H9 (cell line): ENCODE data around the gene C17orf58. TPM values are rescaled to one million over a fixed set of nuclear protein-coding genes. Genes with fewer than 3 reads are reported as not detected.

Experiments
- DNase-seq: peaks from one replicate; pipeline ENCODE4 v3.0.0-alpha.2; 2017
- H2AFZ ChIP-seq: one replicate; pipeline ENCODE4 v1.6.1; 2013; ENCODE audit warnings: mild to moderate bottlenecking, low read length, control low read depth, moderate library complexity
- H2AK5ac ChIP-seq: 2 replicates; pipeline ENCODE4 v1.6.1; 2013; ENCODE audit warnings: low read length, control low read depth, mixed read lengths; ENCODE audit not compliant: insufficient read length
- H2BK120ac ChIP-seq: one replicate; pipeline ENCODE4 v1.6.1; 2013; ENCODE audit warnings: low read depth, mild to moderate bottlenecking, low read length, control low read depth, inconsistent platforms; ENCODE audit not compliant: poor library complexity, severe bottlenecking
- H2BK12ac ChIP-seq: 2 replicates; pipeline ENCODE4 v1.6.1; 2013; ENCODE audit warnings: low read length, control low read depth, mixed read lengths, low read depth; ENCODE audit not compliant: insufficient read length
- H2BK15ac ChIP-seq: 2 replicates; pipeline ENCODE4 v1.6.1; 2013; ENCODE audit warnings: low read depth, low read length, control low read depth
- H2BK20ac ChIP-seq: one replicate; pipeline ENCODE4 v1.6.1; 2013; ENCODE audit warnings: low read depth, mild to moderate bottlenecking, low read length, control low read depth, inconsistent platforms; ENCODE audit not compliant: poor library complexity, severe bottlenecking
- H2BK5ac ChIP-seq: 2 replicates; pipeline ENCODE4 v1.6.1; 2013; ENCODE audit warnings: low read length, control low read depth, mixed read lengths; ENCODE audit not compliant: insufficient read length
- H3K14ac ChIP-seq: 2 replicates; pipeline ENCODE4 v1.6.1; 2013; ENCODE audit warnings: low read length, control low read depth; ENCODE audit not compliant: insufficient read depth
- H3K18ac ChIP-seq: 2 replicates; pipeline ENCODE4 v1.6.1; 2013; ENCODE audit warnings: low read depth, mild to moderate bottlenecking, mixed read lengths, low read length, control low read depth; ENCODE audit not compliant: insufficient read length
- H3K23ac ChIP-seq: 2 replicates; pipeline ENCODE4 v1.6.1; 2013; ENCODE audit warnings: low read length, control low read depth, mixed read lengths, low read depth; ENCODE audit not compliant: insufficient read length
- H3K23me2 ChIP-seq: 2 replicates; pipeline ENCODE4 v1.6.1; 2013; ENCODE audit warnings: low read depth, mild to moderate bottlenecking, mixed read lengths, low read length, control low read depth; ENCODE audit not compliant: insufficient read length, poor library complexity, severe bottlenecking
- H3K27ac ChIP-seq: 2 replicates; pipeline ENCODE4 v1.5.1; 2013; ENCODE audit warnings: low read length, control low read depth, mixed read lengths, low read depth; ENCODE audit not compliant: insufficient read length
- H3K27me3 ChIP-seq: 2 replicates; pipeline ENCODE4 v1.6.1; 2013; ENCODE audit warnings: low read length, control low read depth, inconsistent platforms; ENCODE audit not compliant: insufficient read depth
- H3K4ac ChIP-seq: 2 replicates; pipeline ENCODE4 v1.6.1; 2013; ENCODE audit warnings: low read depth, mild to moderate bottlenecking, control low read depth, inconsistent platforms, low read length, moderate library complexity
- H3K4me1 ChIP-seq: 2 replicates; pipeline ENCODE4 v1.6.1; 2013; ENCODE audit warnings: low read length, control low read depth, inconsistent platforms; ENCODE audit not compliant: insufficient read depth
- H3K4me2 ChIP-seq: 2 replicates; pipeline ENCODE4 v1.6.1; 2013; ENCODE audit warnings: low read length, control low read depth, mixed read lengths; ENCODE audit not compliant: insufficient read length, insufficient read depth
- H3K56ac ChIP-seq: 2 replicates; pipeline ENCODE4 v1.6.1; 2013; ENCODE audit warnings: low read depth, mild to moderate bottlenecking, mixed read lengths, low read length, control low read depth; ENCODE audit not compliant: insufficient read length
- H3K79me1 ChIP-seq: 2 replicates; pipeline ENCODE4 v1.6.1; 2013; ENCODE audit warnings: low read depth, mild to moderate bottlenecking, moderate library complexity, low read length, control low read depth, inconsistent platforms; ENCODE audit not compliant: insufficient read depth, poor library complexity, severe bottlenecking
- H3K79me2 ChIP-seq: 2 replicates; pipeline ENCODE4 v1.6.1; 2013; ENCODE audit warnings: low read length, control low read depth, inconsistent platforms; ENCODE audit not compliant: insufficient read depth
- H3K9ac ChIP-seq: 2 replicates; pipeline ENCODE4 v1.6.1; 2013; ENCODE audit warnings: low read length, control low read depth, mixed read lengths; ENCODE audit not compliant: insufficient read length; ENCODE audit errors: extremely low read depth
- H3K9me3 ChIP-seq: one replicate; pipeline ENCODE4 v1.6.1; 2013; ENCODE audit warnings: low read depth, low read length, inconsistent platforms; ENCODE audit not compliant: control insufficient read depth
- H3T11ph ChIP-seq: one replicate; pipeline ENCODE4 v1.6.1; 2013; ENCODE audit warnings: mild to moderate bottlenecking, low read length, control low read depth, inconsistent platforms
- H4K20me1 ChIP-seq: one replicate; pipeline ENCODE4 v1.6.1; 2013; ENCODE audit not compliant: control insufficient read depth, insufficient read length, insufficient read depth
- H4K5ac ChIP-seq: 2 replicates; pipeline ENCODE4 v1.6.1; 2013; ENCODE audit warnings: low read depth, mild to moderate bottlenecking, mixed read lengths, low read length, control low read depth; ENCODE audit not compliant: insufficient read length
- H4K8ac ChIP-seq: replicated peaks from 2 replicates; pipeline ENCODE4 v1.6.1; 2013; ENCODE audit warnings: low read length, control low read depth, mixed read lengths, low read depth; ENCODE audit not compliant: insufficient read length
- H4K91ac ChIP-seq: 2 replicates; pipeline ENCODE4 v1.6.1; 2013; ENCODE audit warnings: low read depth, mild to moderate bottlenecking, moderate library complexity, mixed read lengths, low read length, control low read depth; ENCODE audit not compliant: insufficient read length
- H3K27ac Mint-ChIP-seq, 3 experiments: 2 replicates in 2 of 3; 3 replicates in 1 of 3; pipeline ENCODE4 v1.8.0; 2020 to 2021; ENCODE audit warnings: mixed read lengths in 3 of 3, mild to moderate bottlenecking in 1 of 3, moderate library complexity in 1 of 3
- H3K27me3 Mint-ChIP-seq: 2 replicates; pipeline ENCODE4 v1.8.0; 2021; ENCODE audit warnings: low read depth, mild to moderate bottlenecking, moderate library complexity, mixed read lengths
- H3K36me3 Mint-ChIP-seq, 3 experiments: 2 replicates in 2 of 3; 3 replicates in 1 of 3; pipeline ENCODE4 v1.8.0; 2020 to 2021; ENCODE audit warnings: low read depth in 3 of 3, mixed read lengths in 3 of 3; ENCODE audit not compliant: insufficient read depth in 1 of 3
- H3K4me1 Mint-ChIP-seq, 2 experiments: 2 replicates each; pipeline ENCODE4 v1.8.0; 2020; ENCODE audit warnings: mixed read lengths in 2 of 2
- H3K4me3 Mint-ChIP-seq, 2 experiments: 2 replicates in 1 of 2; 3 replicates in 1 of 2; pipeline ENCODE4 v1.8.0; 2020 to 2021; ENCODE audit warnings: mild to moderate bottlenecking in 2 of 2, mixed read lengths in 2 of 2, moderate library complexity in 1 of 2
- H3K9me3 Mint-ChIP-seq, 2 experiments: 2 replicates in 1 of 2; 3 replicates in 1 of 2; pipeline ENCODE4 v1.8.0; 2020; ENCODE audit warnings: mild to moderate bottlenecking in 2 of 2, mixed read lengths in 2 of 2, moderate library complexity in 1 of 2
- CTCF ChIP-seq: fragments of 200-600 bp; sonication (generic); conservative IDR thresholded peaks from 3 replicates; pipeline ENCODE4 v1.8.0; 2021; ENCODE audit warnings: antibody characterized with exemption, mild to moderate bottlenecking
- WGBS: extraction: QIAGEN DNeasy Blood & Tissue Kit; methylation state at CpG from one replicate; pipeline ENCODE4 v1.1.7; 2013; ENCODE audit warnings: missing lambda C conversion rate, low lambda C conversion rate, mixed read lengths; ENCODE audit not compliant: insufficient read length; ENCODE audit errors: extremely low coverage; 5-methylcytosine and 5-hydroxymethylcytosine counted together
- total RNA-seq: library from RNA; stranded (reverse); gene quantifications from 2 replicates; pipeline ENCODE4 v1.2.1, GENCODE V29; 2021

The C17orf58 gene
- total RNA-seq, 1 experiment from 2014 or later: 12.3 TPM

DNA sequence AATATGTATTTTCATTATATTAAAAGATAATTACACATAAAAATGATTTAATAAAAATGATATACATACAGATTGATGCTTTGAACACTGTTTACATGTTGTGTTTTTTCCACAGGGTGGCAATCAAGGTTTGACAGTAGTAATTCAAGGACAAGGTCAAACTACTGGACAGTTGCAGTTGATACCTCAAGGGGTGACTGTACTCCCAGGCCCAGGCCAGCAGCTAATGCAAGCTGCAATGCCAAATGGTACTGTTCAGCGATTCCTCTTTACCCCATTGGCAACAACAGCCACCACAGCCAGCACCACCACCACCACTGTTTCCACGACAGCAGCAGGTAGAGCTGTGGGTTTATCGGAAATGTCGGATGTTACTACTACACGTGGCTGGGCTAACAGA lies 52.2 kb downstream of the C17orf58 start:
- no peak overlapping the region for H3K18ac ChIP-seq
- H3K56ac ChIP-seq: no peak overlapping the region
- Mint-ChIP-seq H3K4me1 (no peaks in the 10 kb centered on the region), H3K27me3 (no peaks in the 10 kb centered on the region), H3K27ac (no peak overlapping the region), H3K4me3 (no peak overlapping the region), H3K36me3 (peaks cover 46 to 97% (median 88%) of the 10 kb centered on the region in 3 experiments; a peak in 6 of 7 replicates), H3K9me3 (no peaks in the 10 kb centered on the region)
- DNase-seq: no peak
- H2BK120ac ChIP-seq: no peak overlapping the region
- H2BK5ac ChIP-seq: no peak overlapping the region
- no peaks in the 10 kb centered on the region for H3K79me1 ChIP-seq
- no CpG with 5 or more reads among the region's 5 CpGs for WGBS
- H3K9ac ChIP-seq: no peak overlapping the region
- H4K5ac ChIP-seq: no peak overlapping the region
- no peak overlapping the region for H2AFZ ChIP-seq
- no peaks in the 10 kb centered on the region for H3K79me2 ChIP-seq
- no peaks in the 10 kb centered on the region for H3K27me3 ChIP-seq
- H3K4ac ChIP-seq: no peak overlapping the region
- no peaks in the 10 kb centered on the region for H3K4me1 ChIP-seq
- no peaks in the 10 kb centered on the region for H3K9me3 ChIP-seq
- no peak overlapping the region for H2BK12ac ChIP-seq
- H2AK5ac ChIP-seq: no peak overlapping the region
- H4K91ac ChIP-seq: no peak overlapping the region
- no peak overlapping the region for H3K4me2 ChIP-seq
- no peak overlapping the region for H3K27ac ChIP-seq
- H3T11ph ChIP-seq: no peak overlapping the region
- no peak overlapping the region for H2BK15ac ChIP-seq
- H4K8ac ChIP-seq: no peak overlapping the region
- no peak overlapping the region for H3K14ac ChIP-seq
- H2BK20ac ChIP-seq: no peak overlapping the region
- H3K23me2 ChIP-seq: no peaks in the 10 kb centered on the region
- no peaks in the 10 kb centered on the region for H4K20me1 ChIP-seq
- no peak for TF ChIP-seq CTCF
- no peak overlapping the region for H3K23ac ChIP-seq
